WERI-Rb-1 (cell line): ENCODE measurements around the gene ACACA.

ENCODE experiments used
- DNase-seq: peaks from one replicate; pipeline ENCODE4 v3.0.0-alpha.2; 2020
- H3K27ac ChIP-seq: fragments of 250-450 bp; sonication (Bioruptor Pico); 2 replicates; pipeline ENCODE4 v1.5.1; 2020; ENCODE audit warnings: mild to moderate bottlenecking, moderate library complexity
- H3K27me3 ChIP-seq: fragments of 250-450 bp; sonication (Bioruptor Pico); 2 replicates; pipeline ENCODE4 v1.5.1; 2021; ENCODE audit warnings: mild to moderate bottlenecking, low read depth, moderate library complexity; ENCODE audit not compliant: insufficient read depth, severe bottlenecking
- H3K36me3 ChIP-seq: fragments of 250-450 bp; sonication (Bioruptor Pico); 2 replicates; pipeline ENCODE4 v1.5.1; 2020; ENCODE audit warnings: mild to moderate bottlenecking, moderate library complexity
- H3K4me3 ChIP-seq: 2 replicates; pipeline ENCODE4 v1.5.1; 2011; ENCODE audit warnings: low read depth, mild to moderate bottlenecking, control low read depth, low read length
- H3K9me3 ChIP-seq: fragments of 250-450 bp; sonication (Bioruptor Pico); 2 replicates; pipeline ENCODE4 v1.5.1; 2021; ENCODE audit warnings: mild to moderate bottlenecking, moderate library complexity; ENCODE audit not compliant: severe bottlenecking
- CTCF ChIP-seq: IDR thresholded peaks from 2 replicates; pipeline ENCODE4 v1.5.1; 2011; ENCODE audit warnings: low read depth, mild to moderate bottlenecking, control low read depth, inconsistent platforms, low read length

ACACA gene

GRCh38 chr17:37109106-37109505 is 297.5 kb downstream of the ACACA start:
- no peaks in the 10 kb centered on the region for H3K27me3 ChIP-seq
- no peaks in the 10 kb centered on the region for H3K9me3 ChIP-seq
- no peak overlapping the region for H3K4me3 ChIP-seq
- H3K27ac ChIP-seq = no peak overlapping the region
- DNase-seq = no peak
- peaks cover 64% of the 10 kb centered on the region for H3K36me3 ChIP-seq
- no peak for TF ChIP-seq CTCF

- H3K27ac ChIP-seq = no peak overlapping the region
- H3K9me3 ChIP-seq = no peaks in the 10 kb centered on the region
- peaks cover 58% of the 10 kb centered on the region for H3K36me3 ChIP-seq
- H3K27me3 ChIP-seq = no peaks in the 10 kb centered on the region
- no peak for DNase-seq
- H3K4me3 ChIP-seq = no peak overlapping the region
- no peak for TF ChIP-seq CTCF
Measured at GRCh38 chr17:37107406-37108083, 299.1 kb downstream of the ACACA start.

- no peak for DNase-seq
- no peaks in the 10 kb centered on the region for H3K27me3 ChIP-seq
- no peak overlapping the region for H3K27ac ChIP-seq
- no peak overlapping the region for H3K4me3 ChIP-seq
- peaks cover 48% of the 10 kb centered on the region for H3K36me3 ChIP-seq
- H3K9me3 ChIP-seq = no peaks in the 10 kb centered on the region
- no peak for TF ChIP-seq CTCF
Measured at GRCh38 chr17:37106049-37106448, 300.6 kb downstream of the ACACA start.

GRCh38 chr17:37103231-37103630 is 303.4 kb downstream of the ACACA start:
- peak overlapping the region; percentile 25; the same call in 1 of the 2 replicates for H3K27ac ChIP-seq
- no peaks in the 10 kb centered on the region for H3K27me3 ChIP-seq
- no peak overlapping the region for H3K4me3 ChIP-seq
- no peak for DNase-seq
- no peak for TF ChIP-seq CTCF
- H3K36me3 ChIP-seq = peaks cover 36% of the 10 kb centered on the region
- no peaks in the 10 kb centered on the region for H3K9me3 ChIP-seq

- no peaks in the 10 kb centered on the region for H3K9me3 ChIP-seq
- H3K36me3 ChIP-seq = peaks cover 45% of the 10 kb centered on the region
- no peaks in the 10 kb centered on the region for H3K27me3 ChIP-seq
- no peak overlapping the region for H3K4me3 ChIP-seq
- no peak for TF ChIP-seq CTCF
- no peak overlapping the region for H3K27ac ChIP-seq
- DNase-seq = no peak
Measured at GRCh38 chr17:37101306-37101705, 305.3 kb downstream of the ACACA start.

- Histone ChIP-seq H3K4me3 (no peak overlapping the region), H3K9me3 (no peaks in the 10 kb centered on the region), H3K27me3 (no peaks in the 10 kb centered on the region), H3K36me3 (peaks cover 51% of the 10 kb centered on the region), H3K27ac (no peak overlapping the region)
- TF ChIP-seq CTCF = no peak
- DNase-seq = no peak
Measured at GRCh38 chr17:37100231-37100630, 306.4 kb downstream of the ACACA start.
